ENCODE measurements around the gene GAD2. TPM values are rescaled to one million over a fixed set of nuclear protein-coding genes. Genes with fewer than 3 reads are reported as not detected.

GAD2 gene
- total RNA-seq, 2 donors from 2014 or later: not detected

DNA sequence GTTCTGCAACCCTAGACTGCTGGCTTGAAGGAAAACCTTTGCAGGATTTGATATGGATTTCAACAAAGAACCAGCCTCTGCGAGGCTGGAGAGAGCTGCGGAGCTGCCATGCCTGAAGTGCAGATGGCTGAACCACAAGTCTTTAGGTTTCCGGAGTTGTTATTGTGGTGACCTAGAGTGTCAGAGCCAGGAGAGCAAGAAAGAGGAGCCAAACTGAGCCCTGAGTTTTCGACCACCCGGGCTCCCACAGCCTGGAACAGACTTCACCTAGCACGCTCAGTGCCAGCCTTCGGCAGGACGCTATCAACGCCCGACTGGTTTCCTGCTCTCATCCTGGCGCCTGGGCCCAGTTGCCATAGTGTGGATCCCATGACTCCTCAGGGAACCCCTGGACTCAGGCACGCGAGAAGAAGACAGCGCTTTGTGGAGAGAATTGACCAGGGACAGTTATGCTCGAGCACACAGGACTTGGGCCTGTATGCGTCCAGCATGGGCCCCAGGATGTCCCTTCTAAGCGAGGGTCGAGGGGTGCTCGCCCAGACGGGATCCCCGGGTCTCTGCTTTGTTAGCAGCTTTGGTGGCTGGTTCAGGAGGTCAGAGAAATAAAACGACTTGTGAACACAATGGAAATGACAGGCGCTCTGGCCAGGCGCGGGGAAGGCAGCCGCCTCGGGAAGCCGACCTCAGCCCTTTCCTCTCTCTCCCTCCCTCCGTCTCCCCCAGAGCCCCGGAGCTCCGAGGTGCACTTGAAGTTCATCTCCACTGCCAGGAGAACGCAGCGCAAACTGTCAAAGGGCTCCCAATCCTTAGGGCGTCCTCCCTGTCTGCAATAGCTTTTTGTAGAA, 1.8 kb upstream of the GAD2 start:
- H3K4me1 Mint-ChIP-seq (ENCODE audit: low read depth in 2 of 2): peaks cover 7 to 12% of the 10 kb centered on the region in 2 donors
- peaks cover 4% of the 10 kb centered on the region for H3K36me3 Mint-ChIP-seq
- H3K27me3 Mint-ChIP-seq: peaks cover 59 to 67% of the 10 kb centered on the region in 2 donors
- DNase-seq (ENCODE audit: low spot score): no peak
- H3K9me3 Mint-ChIP-seq: no peaks in the 10 kb centered on the region
- H3K27ac Mint-ChIP-seq: no peak overlapping the region
- no peak overlapping the region for H3K4me3 Mint-ChIP-seq
- ATAC-seq: peak in 1 of 2 donors; percentile 16

DNA sequence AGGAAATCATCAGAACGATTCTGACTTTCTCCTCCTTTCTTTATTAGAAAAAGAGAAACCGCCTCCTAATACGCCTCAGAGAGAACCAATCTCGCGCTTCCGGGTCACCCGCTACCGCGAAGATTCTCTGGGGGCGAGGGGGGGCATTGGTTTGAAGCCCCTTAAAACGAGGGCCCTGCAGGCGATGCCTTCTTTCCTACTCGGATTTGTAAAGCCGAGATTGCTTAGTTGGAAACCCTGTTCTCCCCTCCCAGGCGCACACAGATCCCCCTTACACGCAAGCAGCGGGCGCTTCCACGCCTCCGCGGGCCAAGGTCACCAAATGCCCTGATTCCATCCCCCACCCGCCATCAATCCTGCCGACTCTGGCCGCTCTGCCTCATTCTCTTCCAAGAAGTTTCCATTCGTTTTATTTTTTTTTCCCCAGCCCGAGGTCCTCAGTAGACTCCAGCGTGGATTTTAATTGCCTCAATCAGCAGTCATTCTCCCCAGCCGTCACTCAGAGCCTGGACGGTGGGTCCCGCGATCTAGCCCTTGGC, 1.1 kb upstream of the GAD2 start:
- Mint-ChIP-seq H3K36me3 (peaks cover 4% of the 10 kb centered on the region), H3K27me3 (peaks cover 63 to 74% of the 10 kb centered on the region in 2 donors), H3K4me3 (no peak overlapping the region), H3K4me1 (ENCODE audit: low read depth in 2 of 2) (peaks cover 7 to 12% of the 10 kb centered on the region in 2 donors), H3K9me3 (no peaks in the 10 kb centered on the region), H3K27ac (no peak overlapping the region)
- ATAC-seq: no peak
- DNase-seq (ENCODE audit: low spot score): no peak

DNA sequence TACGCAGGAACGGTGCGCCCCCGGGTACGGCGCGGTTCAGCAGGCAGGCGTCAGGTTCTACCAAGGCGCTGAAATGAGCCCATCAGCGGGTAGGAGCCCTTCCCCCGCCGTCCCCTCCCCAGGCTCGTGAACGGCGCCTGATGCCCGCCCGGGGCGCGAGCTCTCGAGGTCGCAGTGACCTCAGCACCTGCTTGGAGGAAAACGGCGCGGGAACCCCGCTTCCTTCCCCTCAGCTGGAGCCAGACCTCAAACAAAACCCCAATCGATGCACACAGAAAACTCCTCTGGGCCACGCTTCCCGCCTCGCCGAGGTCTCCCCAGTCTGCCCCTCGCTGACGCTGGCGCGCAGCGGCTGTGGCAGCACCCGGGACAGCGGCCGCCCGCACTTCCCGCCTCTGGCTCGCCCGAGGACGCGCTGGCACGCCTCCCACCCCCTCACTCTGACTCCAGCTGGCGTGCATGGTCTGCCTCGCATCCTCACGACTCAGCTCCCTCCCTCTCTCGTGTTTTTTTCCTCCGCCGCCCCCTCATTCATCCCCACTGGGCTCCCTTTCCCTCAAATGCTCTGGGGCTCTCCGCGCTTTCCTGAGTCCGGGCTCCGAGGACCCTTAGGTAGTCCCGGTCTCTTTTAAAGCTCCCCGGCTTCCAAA, 514 bp upstream of the GAD2 start:
- H3K4me3 Mint-ChIP-seq: peak overlapping the region; percentile 9
- peaks cover 7 to 12% of the 10 kb centered on the region in 2 donors for H3K4me1 Mint-ChIP-seq (ENCODE audit: low read depth in 2 of 2)
- peaks cover 63 to 80% of the 10 kb centered on the region in 2 donors for H3K27me3 Mint-ChIP-seq
- H3K27ac Mint-ChIP-seq: no peak overlapping the region
- no peak for DNase-seq (ENCODE audit: low spot score)
- H3K9me3 Mint-ChIP-seq: no peaks in the 10 kb centered on the region
- H3K36me3 Mint-ChIP-seq: peaks cover 4% of the 10 kb centered on the region
- ATAC-seq: peak; percentile 42 to 53

DNA sequence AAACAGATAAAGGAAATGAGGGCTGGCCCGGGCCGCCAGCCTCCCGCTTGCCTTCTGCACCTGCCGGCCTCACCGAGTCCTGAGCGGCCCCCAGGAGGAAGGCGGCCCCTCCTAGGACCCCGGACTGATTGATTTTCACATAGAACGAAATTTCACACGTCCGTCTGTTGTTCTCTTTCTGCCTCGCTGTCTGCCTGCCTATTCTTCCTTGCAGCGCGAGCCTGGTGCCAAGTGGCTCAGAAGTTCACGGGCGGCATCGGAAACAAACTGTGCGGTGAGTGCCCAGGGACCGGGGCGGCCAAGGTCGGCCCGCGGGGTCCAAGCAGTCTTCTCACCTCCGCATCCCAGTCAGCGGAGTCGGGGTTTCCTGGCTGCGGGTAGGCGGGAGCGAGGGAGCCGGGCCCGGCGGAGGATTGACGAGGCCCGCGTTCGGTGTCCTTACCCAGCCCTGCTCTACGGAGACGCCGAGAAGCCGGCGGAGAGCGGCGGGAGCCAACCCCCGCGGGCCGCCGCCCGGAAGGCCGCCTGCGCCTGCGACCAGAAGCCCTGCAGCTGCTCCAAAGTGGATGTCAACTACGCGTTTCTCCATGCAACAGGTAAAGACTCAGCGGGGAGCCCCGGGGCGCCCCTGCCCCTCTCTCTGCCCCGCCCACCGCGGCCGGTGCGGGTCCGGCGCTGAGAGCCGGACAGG, 967 bp downstream of the GAD2 start:
- Mint-ChIP-seq H3K36me3 (peaks cover 4% of the 10 kb centered on the region), H3K27ac (no peak overlapping the region), H3K27me3 (peaks cover 70 to 87% of the 10 kb centered on the region in 2 donors), H3K4me1 (ENCODE audit: low read depth in 2 of 2) (peaks cover 7 to 12% of the 10 kb centered on the region in 2 donors), H3K9me3 (no peaks in the 10 kb centered on the region), H3K4me3 (no peak overlapping the region)
- DNase-seq (ENCODE audit: low spot score): no peak
- no peak for ATAC-seq

DNA sequence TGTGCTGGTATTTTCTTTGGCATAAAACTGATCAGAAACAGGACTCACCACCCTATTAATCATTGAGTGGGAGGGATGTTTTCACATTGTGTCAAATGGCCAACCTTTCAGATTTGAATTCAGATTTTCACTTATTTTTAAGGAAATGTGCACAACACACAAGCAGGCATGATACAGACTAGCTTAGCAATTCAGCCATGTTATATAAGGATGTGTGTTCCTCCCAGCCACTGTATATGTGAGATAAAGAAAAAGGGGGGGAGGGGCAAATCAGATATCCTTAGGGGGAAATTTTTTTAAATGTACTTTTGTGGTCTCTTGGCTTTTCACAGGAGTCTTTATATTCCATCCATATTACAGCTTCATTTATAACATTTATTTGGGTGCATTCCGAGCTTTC, 3.1 kb downstream of the GAD2 start:
- H3K4me1 Mint-ChIP-seq (ENCODE audit: low read depth in 2 of 2): peaks cover 7 to 12% of the 10 kb centered on the region in 2 donors
- no peaks in the 10 kb centered on the region for H3K9me3 Mint-ChIP-seq
- peaks cover 66 to 86% of the 10 kb centered on the region in 2 donors for H3K27me3 Mint-ChIP-seq
- no peak for DNase-seq (ENCODE audit: low spot score)
- H3K36me3 Mint-ChIP-seq: peaks cover 4% of the 10 kb centered on the region
- ATAC-seq: no peak
- no peak overlapping the region for H3K4me3 Mint-ChIP-seq
- H3K27ac Mint-ChIP-seq: no peak overlapping the region

DNA sequence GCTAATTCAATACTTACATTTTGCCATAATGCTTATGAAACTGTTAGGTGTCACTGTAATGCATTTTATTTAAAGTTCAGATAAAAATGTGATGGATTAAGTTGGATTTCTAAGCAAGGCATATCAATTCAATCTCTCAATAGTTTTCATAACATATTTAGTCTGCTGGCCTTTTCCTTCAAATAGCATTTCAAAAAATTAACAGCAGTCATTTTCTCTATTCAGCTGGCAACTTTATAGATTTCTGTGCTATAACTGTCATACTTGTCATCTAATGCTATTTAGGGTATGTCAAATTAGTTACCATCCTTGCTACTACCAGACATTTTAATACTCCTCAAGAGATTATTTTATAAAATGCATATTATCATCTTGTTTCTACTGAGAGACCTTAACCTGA, 4.3 kb downstream of the GAD2 start:
- H3K9me3 Mint-ChIP-seq: no peaks in the 10 kb centered on the region
- peaks cover 61 to 86% of the 10 kb centered on the region in 2 donors for H3K27me3 Mint-ChIP-seq
- DNase-seq (ENCODE audit: low spot score): no peak
- peaks cover under 1 to 7% of the 10 kb centered on the region in 2 donors for H3K4me1 Mint-ChIP-seq (ENCODE audit: low read depth in 2 of 2)
- H3K27ac Mint-ChIP-seq: no peak overlapping the region
- no peak overlapping the region for H3K4me3 Mint-ChIP-seq
- H3K36me3 Mint-ChIP-seq: peaks cover 4% of the 10 kb centered on the region
- ATAC-seq: no peak

DNA sequence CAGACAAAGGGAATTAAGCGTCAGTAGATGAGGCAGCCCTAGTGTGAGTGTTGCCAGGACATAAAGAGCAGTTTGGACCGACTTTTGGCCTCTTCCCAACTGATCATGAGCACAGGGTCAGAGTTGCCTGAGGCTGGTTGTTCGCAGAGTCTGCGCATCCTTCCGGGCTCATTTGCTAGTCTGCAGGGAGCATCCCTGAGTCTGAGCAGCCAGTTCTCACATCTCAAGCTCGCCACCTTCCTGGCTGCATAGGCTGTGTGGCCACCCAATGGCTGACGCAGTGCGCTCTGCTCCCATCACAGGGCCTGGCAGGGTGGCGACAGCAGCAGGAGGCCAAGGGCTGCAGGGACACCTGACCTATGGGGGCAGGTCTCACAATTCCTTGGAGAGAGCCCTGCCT, 5.0 kb downstream of the GAD2 start:
- ATAC-seq (no peak), DNase-seq (ENCODE audit: low spot score) (no peak)
- Mint-ChIP-seq H3K27me3 (peaks cover 58 to 79% of the 10 kb centered on the region in 2 donors), H3K36me3 (peaks cover 4% of the 10 kb centered on the region), H3K27ac (no peak overlapping the region), H3K4me3 (no peak overlapping the region), H3K9me3 (no peaks in the 10 kb centered on the region), H3K4me1 (ENCODE audit: low read depth in 2 of 2) (peaks cover 0 to 4% of the 10 kb centered on the region in 2 donors)

DNA sequence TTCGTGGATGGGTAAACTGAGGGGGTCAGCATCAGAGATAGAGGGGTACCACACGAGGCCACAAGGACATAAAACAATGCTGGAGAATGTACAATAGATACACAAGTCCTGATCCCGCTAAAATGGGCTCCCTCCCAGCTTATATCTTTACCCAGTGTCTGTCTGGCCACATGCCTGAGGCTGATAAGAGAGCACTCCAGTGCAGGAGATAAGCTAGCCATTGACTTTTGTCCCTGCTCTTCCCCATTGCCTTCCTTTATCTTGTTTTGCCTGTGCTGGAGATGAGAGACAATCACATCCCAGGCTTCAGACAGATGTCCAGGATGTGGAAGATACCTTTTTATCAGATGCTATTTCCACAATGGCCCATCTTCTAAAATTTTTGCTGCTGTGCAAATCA, 6.0 kb downstream of the GAD2 start:
- no peak overlapping the region for H3K27ac Mint-ChIP-seq
- H3K9me3 Mint-ChIP-seq: no peaks in the 10 kb centered on the region
- H3K27me3 Mint-ChIP-seq: peaks cover 48 to 70% of the 10 kb centered on the region in 2 donors
- peaks cover 0 to 4% of the 10 kb centered on the region in 2 donors for H3K4me1 Mint-ChIP-seq (ENCODE audit: low read depth in 2 of 2)
- DNase-seq (ENCODE audit: low spot score) (no peak), ATAC-seq (no peak)
- H3K36me3 Mint-ChIP-seq: peaks cover 4% of the 10 kb centered on the region
- no peak overlapping the region for H3K4me3 Mint-ChIP-seq

DNA sequence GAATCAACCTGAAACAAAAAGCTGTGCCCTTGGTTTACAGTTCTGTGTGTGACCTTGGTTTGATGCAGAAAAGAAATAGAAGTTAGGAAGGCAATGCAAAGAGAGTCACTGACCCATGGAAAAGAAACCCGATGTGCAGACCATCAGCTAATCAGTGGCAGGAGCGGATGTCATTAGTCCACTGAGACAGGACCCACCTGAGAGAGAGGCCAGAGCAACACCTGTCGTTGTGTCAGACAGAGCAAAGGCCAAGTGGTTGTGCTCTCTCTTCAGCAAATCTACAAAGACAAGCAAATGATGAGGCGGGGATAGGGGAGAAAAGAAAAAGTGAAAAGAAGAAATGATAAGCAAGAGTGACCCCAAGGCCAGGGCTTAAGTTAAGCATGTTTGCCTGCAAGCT, 8.7 kb downstream of the GAD2 start:
- no peaks in the 10 kb centered on the region for H3K4me1 Mint-ChIP-seq (ENCODE audit: low read depth in 2 of 2)
- ATAC-seq: no peak

DNA sequence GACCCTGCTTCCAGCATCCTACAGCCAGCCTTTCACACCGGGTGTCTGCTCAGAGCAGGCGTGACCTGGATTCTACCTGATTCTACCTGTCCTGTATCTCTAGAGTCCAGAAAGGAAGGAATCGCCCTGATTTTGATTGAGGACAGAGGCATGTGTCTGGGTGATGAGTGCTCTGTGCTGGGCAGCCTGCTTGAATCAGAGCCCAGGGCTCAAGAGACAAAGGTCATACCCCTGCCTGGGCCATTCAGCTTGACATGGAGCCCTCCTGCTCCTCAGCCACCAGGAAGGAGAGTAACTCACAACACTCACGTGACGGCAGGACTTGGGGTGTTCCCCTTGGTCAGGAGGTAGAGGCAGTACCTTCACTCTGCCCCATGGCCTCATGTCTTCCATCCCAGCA, 11.2 kb downstream of the GAD2 start:
- ATAC-seq: no peak
- Mint-ChIP-seq H3K27ac (no peak overlapping the region), H3K27me3 (peaks cover 18 to 35% of the 10 kb centered on the region in 2 donors), H3K36me3 (no peaks in the 10 kb centered on the region), H3K9me3 (no peaks in the 10 kb centered on the region), H3K4me1 (ENCODE audit: low read depth in 2 of 2) (no peaks in the 10 kb centered on the region), H3K4me3 (no peak overlapping the region)
- DNase-seq (ENCODE audit: low spot score): no peak

More for the DNA sequence above, 8.7 kb downstream of the GAD2 start:
- Mint-ChIP-seq H3K27me3 (peaks cover 31 to 52% of the 10 kb centered on the region in 2 donors), H3K27ac (no peak overlapping the region), H3K36me3 (no peaks in the 10 kb centered on the region), H3K9me3 (no peaks in the 10 kb centered on the region), H3K4me3 (no peak overlapping the region)
- DNase-seq (ENCODE audit: low spot score): no peak

DNA sequence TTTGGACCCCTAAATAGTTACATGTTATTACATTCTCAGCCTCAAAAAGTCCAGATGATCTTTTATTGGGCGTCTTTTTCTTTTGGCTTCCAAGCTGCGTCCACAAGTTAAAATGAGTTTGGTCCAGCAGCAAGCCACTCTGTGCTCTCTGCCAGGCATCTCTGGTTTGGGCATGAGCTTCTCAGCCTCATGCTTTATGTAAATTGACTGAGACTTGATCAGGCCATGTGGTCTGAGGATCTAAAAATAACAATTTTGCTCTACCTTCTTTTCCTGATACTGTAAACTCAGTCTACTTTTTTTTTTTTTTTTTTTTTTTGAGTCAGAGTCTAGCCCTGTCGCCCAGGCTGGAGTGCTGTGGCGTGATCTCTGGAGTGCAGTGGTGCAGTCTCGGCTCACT, 15.6 kb downstream of the GAD2 start:
- H3K4me1 Mint-ChIP-seq (ENCODE audit: low read depth in 2 of 2): no peaks in the 10 kb centered on the region
- DNase-seq (ENCODE audit: low spot score) (no peak), ATAC-seq (no peak)
- H3K27me3 Mint-ChIP-seq: peaks cover 7 to 22% of the 10 kb centered on the region in 2 donors
- H3K36me3 Mint-ChIP-seq: no peaks in the 10 kb centered on the region
- H3K9me3 Mint-ChIP-seq: no peaks in the 10 kb centered on the region
- no peak overlapping the region for H3K27ac Mint-ChIP-seq
- no peak overlapping the region for H3K4me3 Mint-ChIP-seq

DNA sequence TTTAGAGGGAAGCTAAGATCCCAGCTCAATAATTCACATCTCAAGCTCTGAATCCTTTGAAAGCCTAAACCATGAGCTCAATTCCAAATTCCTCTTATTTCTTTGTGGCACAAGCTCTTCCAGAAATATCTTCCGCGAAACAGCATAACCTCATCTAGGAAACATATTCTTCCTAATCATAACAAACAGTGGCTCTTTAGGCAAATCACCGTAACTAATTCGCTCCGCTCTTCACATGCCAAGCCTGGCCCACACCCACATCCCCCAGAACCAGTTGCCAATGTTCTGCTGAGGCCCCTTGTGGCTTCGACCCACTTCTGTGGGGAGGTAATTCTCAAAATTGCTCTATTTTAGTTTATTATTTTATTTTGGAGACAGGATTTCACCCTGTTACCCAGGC, 19.2 kb downstream of the GAD2 start:
- H3K27me3 Mint-ChIP-seq: peaks cover 22 to 38% of the 10 kb centered on the region in 2 donors
- H3K4me3 Mint-ChIP-seq: no peak overlapping the region
- no peak overlapping the region for H3K27ac Mint-ChIP-seq
- ATAC-seq (no peak), DNase-seq (ENCODE audit: low spot score) (no peak)
- H3K9me3 Mint-ChIP-seq: no peaks in the 10 kb centered on the region
- no peaks in the 10 kb centered on the region for H3K4me1 Mint-ChIP-seq (ENCODE audit: low read depth in 2 of 2)
- no peaks in the 10 kb centered on the region for H3K36me3 Mint-ChIP-seq

DNA sequence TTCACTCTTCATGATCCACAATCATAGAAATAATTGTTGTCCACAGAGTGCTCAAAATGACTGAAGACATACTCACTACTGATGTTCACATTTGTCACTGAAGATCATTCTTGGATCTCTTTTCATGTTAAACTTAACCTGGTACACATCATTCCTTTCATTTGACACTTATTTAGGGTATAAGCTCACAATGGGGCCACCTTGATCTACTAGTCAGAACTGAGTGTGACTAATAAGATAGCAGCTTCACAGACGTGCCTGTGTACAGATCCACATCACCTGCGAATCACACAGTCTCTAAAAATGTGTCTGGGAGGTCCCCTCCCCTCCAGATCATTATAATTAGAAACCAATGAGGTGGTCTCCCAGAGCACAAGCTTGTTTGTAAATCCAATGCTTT, 21.8 kb downstream of the GAD2 start:
- ATAC-seq (no peak), DNase-seq (ENCODE audit: low spot score) (no peak)
- Mint-ChIP-seq H3K9me3 (no peaks in the 10 kb centered on the region), H3K36me3 (no peaks in the 10 kb centered on the region), H3K4me1 (ENCODE audit: low read depth in 2 of 2) (no peaks in the 10 kb centered on the region), H3K27ac (no peak overlapping the region), H3K4me3 (no peak overlapping the region), H3K27me3 (peaks cover 27 to 44% of the 10 kb centered on the region in 2 donors)
